Jurkat, Clone E6-1 (cell line): ENCODE data around the gene TIAM2. TPM values are rescaled to one million over a fixed set of nuclear protein-coding genes. Genes with fewer than 3 reads are reported as not detected.
"Not testable (repeated sequence)": the region's sequence is repeated elsewhere in the genome, so short reads cannot be mapped to it uniquely, and the experiment has no call there.

Experiments used
- DNase-seq: peaks from one replicate; pipeline ENCODE4 v3.0.0-alpha.2; 2011; ENCODE audit warnings: low read depth, low spot score
- H3K4me3 ChIP-seq: 2 replicates; pipeline ENCODE4 v1.5.1; 2011; ENCODE audit warnings: mild to moderate bottlenecking, low read length, control low read depth, moderate library complexity
- polyA plus RNA-seq: library from polyadenylated mRNA; unstranded; fragments of >200 nt; gene quantifications from one replicate; pipeline ENCODE4 v1.2.1, GENCODE V29; 2012; ENCODE audit warnings: missing spikeins; ENCODE audit not compliant: insufficient read length, insufficient read depth

Gene TIAM2
- polyA plus RNA-seq = 3.7 TPM

DNA sequence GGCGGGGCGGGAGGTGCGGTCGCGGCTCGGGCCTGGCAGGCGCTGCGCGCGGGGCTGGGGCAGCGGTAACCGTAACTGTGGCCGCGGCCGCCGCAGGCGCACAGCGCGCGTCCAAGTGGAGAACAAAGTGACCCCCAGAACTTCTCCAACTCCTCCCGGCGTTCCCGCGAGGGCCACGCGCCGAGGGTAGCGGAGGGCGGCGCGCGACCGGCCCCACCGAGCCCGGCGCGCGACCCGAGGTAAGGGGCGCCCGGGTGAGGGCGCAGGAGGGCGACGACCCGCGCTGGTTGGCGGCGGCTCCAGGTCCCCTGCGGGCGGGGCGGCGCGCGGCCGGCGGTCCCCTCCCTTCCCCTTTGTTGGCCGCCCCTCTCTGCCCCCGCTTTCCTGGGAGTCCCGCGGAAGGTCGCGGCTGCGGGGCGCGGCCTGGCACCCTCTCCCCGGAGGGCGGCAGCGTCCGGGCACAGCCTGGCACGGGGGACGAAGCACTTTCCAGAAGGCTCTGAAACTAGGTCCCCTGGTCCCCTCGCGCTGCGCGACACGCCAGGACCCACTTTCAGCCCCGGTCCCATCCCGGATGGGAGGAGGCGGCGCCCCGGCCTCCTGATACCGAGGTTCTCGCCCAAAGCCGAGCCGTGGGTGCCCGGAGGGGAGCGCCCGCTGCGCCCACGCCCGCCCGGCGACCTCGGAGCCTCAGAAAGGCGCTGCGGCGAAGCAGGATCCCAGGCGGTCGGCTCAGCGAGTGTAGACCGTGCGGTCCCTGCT lies at the start of gene TIAM2:
Gene TIAM2 (plus strand): TSS at position 62 of the 762 bp plus-strand sequence. CDS start 133,909 bp downstream, outside the sequence.
- H3K4me3 ChIP-seq = no peak within 1 kb of the TSS
- no peak for DNase-seq

DNA sequence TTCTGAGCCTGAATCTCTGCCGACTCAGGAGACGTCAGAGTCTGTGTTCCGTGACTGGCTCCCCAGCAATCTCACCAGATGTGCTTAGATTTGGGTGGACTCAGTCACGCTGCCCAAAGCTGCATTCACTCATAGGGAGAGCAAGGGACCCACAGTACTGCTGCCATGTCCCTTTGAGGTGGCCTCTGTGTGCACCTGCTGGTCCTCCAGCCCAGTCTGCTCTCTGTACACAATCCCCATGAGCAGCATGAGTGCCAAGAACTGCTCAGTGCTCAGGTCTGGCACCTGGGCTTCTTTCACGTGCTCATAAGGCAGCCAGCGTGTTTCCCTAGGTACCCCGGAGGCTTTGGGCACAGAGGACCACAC lies 44.2 kb upstream of the TIAM2 start:
- DNase-seq = peak; percentile 10
- H3K4me3 ChIP-seq = no peak overlapping the region

DNA sequence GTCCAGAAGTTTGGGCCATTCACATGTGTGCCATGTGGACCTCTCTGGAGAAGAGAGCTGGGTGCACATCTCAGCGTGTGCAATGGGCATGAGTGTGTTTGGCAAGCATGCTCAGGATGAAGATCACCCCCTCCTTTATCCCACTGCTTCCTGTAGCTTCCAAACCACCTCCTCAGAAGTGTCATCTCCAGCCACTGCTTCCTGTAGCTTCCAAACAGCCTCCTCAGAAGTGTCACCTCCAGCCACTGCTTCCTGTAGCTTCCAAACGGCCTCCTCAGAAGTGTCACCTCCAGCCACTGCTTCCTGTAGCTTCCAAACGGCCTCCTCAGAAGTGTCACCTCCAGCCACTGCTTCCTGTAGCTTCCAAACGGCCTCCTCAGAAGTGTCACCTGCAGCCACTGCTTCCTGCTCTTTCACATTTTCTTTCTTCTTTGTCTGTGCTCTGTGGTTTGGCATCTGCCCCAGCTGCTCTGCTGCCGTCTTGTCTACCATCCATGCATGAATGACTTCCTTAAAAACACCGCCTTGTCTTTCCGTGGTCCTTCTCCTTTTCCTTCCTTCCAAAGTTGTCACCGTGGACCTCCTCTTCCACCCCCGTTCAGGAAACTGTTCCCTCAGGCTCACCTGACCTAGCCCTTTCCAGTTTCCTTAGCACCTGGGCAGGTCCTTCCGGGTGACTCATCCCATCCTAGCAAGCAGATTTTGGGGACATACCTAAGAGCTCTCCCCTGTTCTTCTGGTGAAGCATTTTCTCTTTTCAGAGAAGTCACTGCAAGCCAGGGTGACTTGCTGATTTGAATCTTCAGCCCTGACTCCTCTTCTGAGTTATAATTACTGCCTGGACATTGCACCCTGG lies 43.5 kb upstream of the TIAM2 start:
- peak; percentile 92 for DNase-seq
- no peak overlapping the region for H3K4me3 ChIP-seq

DNA sequence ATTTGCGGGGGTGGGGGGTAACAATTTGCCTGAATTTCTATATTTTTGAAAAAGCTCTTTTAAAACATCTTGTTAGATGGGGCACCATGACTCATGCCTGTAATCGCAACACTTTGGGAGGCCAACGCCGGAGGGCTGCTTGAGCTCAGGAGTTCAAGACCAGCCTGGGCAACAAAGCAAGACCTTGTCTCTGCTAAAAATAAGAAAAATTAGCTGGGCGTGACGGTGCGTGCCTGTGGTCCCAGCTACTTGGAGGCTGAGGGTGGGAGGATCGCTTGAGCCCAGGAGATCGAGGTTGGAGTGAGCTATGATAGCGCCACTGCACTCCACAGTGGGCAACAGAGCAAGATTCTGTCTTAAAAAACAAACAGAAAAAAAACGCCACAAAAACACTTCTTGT lies 41.5 kb upstream of the TIAM2 start:
- DNase-seq = no peak
- no peak overlapping the region for H3K4me3 ChIP-seq

DNA sequence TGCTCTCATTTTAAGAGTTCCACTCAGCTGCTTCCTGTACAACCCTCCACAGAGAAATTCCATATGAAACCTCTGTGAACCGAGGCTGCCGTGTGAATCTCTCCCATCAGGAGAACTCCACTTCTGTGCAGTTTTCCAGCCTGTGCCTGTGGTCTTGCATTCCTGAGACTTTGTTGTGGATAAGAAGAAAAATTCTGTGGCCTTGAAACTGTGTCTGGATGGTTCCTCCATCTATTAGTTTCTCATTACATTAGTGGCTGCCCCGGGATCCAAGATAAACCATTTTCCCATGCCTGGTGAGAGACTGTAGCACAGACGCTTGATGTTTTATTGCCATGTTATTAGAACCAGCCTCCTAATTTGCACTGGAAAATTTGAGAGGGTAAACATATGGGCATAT lies 40.8 kb upstream of the TIAM2 start:
- no peak for DNase-seq

DNA sequence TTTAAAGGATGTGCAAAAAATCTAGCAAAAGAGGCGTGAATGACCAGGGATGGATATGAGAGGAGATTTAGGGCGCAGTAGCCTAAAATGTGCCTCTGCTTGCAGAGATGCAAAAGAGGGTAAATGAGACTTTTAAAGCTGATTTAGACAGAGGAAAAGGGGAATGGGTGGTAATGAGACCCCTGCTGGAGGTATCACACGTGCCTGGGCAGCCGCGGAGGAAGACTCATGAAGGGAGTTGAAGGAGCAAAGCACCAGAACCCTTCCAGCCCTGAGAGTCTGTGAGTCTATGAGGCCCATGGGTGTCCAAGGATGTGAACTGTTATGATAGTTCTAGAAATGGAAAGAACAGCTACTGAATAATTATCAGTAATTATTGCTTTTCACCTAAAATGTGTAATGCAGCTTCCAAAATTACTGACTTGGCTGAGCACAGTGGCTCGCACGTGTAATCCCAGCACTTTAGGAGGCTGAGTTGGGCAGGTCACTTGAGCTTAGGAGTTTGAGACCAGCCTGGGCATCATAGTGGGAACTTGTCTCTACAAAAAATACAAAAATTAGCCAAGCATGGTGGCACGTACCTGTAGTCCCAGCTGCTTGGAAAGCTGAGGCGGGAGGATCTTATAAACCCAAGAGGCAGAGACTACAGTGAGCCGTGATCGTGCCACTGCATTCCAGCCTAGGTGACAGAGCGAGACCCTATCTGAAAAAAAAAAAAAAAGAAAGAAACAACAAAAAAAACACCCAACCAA lies 38.2 kb upstream of the TIAM2 start:
- DNase-seq = no peak

More for the DNA sequence above, 40.8 kb upstream of the TIAM2 start:
- no peak overlapping the region for H3K4me3 ChIP-seq

DNA sequence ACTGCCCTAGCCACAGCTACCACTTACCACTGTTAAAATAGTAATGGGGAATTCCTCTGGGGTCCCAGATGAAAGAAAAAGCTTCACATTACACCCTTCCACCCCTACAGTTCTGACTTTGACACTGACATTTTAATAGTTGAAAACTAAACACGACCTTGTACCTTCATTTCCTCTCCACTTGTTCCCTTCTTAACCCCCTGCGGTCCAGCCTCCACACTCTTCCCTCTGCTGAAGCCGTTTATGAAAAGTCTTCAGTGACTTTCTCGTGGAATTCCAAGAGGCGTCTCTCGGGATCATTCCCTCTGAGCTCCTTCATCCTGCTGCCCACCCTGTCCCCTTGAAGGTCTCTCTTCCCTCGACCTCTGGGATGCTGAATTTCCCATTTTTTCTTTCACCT lies 36.6 kb upstream of the TIAM2 start:
- no peak for DNase-seq
- no peak overlapping the region for H3K4me3 ChIP-seq

More for the DNA sequence above, 38.2 kb upstream of the TIAM2 start:
- H3K4me3 ChIP-seq = no peak overlapping the region

DNA sequence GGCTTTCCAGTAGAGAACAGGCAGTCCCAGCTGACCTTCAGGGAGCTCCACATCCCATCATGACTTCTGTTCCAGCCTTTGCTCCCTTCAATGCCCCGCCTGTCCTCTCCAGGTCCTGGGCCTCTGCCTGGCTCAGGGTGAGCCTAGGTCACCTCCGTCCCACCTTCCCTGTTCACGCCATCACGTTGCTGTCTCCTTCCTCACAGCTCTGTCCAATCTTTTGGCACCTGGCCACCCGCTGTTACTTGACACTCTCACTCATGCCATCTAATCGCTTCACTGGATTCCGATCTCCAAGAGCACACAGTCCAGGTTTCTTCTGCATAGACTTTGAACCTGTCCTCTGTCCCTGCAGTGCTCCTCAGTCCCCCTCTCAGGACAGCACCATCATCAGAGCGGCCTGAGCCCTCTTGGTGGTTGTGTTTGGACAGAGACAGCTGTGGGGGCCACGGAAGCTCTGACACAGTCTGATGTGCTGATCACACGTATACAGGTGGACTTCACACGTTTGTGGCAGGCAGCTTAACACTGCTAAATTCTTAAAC lies 34.7 kb upstream of the TIAM2 start:
- H3K4me3 ChIP-seq = no peak overlapping the region
- DNase-seq = no peak

DNA sequence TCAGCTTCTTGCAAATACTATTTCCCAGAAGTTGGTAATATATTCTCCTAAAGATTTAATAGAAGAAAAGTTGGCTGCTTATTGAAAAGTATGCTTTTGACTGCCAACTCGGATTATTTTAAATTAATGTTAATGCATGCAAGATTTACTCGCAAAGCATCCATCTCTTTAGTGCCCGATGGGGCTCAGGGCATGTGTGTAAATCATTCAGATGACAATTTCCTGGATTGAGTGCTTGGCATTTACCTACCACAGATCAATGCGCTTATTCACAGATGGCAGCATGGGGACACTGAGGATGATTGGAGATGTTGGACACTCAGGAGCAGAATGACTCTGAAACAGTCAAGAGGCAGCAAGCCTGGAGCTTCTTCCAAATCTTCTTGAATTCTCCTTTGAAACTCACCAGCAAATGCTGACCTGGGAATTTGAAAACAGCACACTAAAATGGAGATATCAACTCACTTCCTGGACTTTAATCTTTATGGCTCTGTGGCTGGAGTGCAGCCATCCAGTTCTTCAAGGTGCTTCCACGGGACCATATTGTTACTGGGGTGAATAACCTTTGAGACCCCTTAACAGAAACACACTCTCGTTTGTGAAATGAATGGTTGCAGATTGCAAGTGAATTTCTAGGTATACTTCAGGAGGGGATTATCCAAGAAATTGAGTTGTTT lies 34.1 kb upstream of the TIAM2 start:
- no peak for DNase-seq
- no peak overlapping the region for H3K4me3 ChIP-seq

DNA sequence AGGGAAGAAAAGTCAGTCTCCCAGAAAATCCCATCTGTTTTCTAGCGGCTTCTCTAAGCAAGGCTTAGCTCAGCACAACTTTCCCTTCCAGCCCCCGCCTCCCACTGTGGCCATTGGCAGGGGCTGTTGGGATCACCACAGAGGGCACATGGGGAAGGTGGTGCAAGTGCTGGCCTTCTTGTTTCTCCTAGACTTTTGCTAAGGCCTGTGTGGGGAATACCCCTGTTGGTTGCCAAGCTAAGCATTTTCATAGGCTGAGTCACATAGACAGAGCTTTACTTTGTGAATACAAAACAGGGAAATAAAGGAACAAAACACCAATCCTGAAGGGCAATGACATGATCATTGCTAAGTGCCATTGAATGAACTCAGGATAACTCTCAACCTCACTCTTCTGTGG lies 32.4 kb upstream of the TIAM2 start:
- DNase-seq = no peak
- no peak overlapping the region for H3K4me3 ChIP-seq

DNA sequence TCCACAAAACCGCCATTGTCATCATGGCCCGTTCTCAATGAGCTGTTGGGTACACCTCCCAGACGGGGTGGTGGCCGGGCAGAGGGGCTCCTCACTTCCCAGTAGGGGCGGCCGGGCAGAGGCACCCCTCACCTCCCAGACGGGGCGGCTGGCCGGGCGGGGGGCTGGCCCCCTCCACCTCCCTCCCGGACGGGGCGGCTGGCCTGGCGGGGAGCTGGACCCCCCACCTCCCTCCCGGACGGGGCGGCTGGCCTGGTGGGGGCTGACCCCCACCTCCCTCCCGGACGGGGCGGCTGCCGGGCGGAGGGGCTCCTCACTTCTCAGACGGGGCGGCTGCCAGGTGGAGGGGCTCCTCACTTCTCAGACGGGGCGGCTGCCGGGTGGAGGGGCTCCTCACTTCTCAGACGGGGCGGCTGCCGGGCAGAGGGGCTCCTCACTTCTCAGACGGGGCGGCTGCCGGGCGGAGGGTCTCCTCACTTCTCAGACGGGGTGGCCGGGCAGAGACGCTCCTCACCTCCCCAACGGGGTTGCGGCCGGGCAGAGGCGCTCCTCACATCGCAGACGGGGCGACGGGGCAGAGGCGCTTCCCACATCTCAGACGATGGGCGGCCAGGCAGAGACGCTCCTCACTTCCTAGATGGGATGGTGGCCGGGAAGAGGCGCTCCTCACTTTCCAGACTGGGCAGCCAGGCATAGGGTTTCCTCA lies 28.9 kb upstream of the TIAM2 start:
- H3K4me3 ChIP-seq, DNase-seq: not testable (repeated sequence)

DNA sequence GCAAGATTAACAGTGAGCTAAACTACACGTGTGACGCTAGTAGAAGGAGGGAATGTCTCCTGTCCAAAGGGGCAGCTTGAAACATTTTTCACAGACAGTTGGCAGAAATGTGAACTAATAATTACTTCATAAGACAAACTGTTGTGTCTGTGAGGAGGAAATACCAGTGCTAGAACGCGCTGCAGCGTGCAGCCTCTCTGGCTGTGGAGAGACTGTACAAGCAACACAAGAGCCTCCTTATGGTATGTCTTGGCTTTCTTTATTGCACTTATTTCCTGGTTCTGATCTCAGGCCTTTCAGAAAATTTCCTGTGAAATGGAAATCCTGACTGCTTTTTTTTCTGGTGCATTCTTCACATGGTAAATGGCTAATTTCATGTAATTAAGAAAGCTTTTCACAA lies 25.3 kb upstream of the TIAM2 start:
- no peak overlapping the region for H3K4me3 ChIP-seq
- DNase-seq = no peak

DNA sequence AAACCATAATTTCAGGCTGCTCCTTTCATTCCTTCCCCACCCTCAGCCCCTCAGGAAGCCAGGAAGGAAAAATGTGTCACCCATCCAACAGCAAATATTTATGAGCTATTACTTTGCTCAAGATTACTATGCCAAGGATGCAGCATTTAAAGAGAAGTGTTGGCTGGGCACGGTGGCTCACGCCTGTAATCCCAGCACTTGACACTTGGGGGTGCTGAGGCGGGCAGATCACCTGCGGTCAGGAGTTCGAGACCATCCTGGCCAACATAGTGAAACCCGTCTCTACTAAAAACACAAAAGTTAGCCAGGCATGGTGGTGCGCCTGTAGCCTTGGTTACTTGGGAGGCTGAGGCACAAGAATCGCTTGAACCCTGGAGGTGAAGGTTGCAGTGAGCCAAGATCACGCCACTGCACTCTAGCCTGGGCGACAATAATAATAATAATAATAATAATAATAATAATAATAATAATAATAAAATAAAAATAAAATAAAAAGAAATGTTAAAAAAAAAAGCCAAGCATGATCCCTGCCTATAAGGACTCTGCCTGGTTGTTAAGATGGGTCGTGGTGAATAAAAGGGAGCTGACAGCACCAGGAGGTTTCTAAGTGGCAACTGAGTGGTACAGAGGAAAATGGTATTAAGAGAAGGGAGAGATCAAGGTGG lies 20.5 kb upstream of the TIAM2 start:
- no peak for DNase-seq
- H3K4me3 ChIP-seq = no peak overlapping the region

DNA sequence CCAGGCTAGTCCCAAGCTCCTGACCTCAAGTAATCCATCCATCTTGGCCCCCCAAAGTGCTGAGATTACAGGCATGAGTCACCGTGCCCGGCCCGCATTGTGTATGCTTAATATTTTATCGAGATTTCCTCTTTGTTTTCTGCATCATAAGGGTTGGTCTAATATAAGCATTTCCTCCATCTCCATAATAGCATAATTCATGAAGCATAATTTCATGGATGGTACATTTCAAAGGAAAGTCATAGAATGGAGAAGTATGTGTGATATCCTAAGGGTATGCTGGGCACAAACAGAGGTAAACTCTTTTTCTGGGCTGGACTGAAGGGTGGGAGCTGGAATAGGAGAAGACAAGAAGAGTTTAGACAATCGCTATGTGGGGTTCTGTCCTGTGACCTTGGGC lies 17.5 kb upstream of the TIAM2 start:
- DNase-seq = no peak
- no peak overlapping the region for H3K4me3 ChIP-seq

DNA sequence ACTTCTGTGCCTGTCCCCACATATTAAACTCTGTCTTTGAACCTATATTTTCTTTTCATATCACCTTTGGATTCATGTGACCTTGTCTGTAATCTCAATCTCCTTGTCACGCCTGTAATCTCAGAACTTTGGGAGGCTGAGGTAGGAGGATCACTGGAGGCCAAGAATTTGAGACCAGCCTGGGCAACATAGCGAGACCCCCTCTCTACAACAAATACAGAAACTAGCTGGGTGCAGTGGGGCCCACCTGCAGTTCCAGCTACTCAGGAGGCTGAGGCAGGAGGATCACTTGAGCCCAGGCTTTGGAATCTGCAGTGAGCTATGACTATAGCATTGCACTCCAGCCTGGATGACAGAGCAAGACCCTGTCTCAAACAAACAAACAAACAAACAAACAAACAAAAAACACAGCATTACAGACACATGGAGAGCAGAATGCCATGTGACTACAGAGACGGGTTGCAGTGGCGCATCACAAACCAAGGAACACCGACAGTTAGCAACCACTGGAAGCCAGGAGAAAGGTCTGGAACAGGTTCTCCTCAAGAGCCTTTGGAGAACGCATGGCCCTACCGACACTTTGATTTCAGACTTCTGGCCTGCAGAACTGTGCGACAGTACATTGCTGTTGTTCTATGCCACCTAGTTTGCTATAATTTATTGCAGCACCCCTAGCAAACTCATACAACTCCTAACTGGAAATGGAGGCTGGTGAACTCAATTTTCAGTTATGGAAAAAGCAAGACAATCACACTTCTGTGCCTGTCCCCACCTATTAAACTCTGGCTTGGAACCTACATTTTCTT lies 14.6 kb upstream of the TIAM2 start:
- no peak for DNase-seq
- no peak overlapping the region for H3K4me3 ChIP-seq

DNA sequence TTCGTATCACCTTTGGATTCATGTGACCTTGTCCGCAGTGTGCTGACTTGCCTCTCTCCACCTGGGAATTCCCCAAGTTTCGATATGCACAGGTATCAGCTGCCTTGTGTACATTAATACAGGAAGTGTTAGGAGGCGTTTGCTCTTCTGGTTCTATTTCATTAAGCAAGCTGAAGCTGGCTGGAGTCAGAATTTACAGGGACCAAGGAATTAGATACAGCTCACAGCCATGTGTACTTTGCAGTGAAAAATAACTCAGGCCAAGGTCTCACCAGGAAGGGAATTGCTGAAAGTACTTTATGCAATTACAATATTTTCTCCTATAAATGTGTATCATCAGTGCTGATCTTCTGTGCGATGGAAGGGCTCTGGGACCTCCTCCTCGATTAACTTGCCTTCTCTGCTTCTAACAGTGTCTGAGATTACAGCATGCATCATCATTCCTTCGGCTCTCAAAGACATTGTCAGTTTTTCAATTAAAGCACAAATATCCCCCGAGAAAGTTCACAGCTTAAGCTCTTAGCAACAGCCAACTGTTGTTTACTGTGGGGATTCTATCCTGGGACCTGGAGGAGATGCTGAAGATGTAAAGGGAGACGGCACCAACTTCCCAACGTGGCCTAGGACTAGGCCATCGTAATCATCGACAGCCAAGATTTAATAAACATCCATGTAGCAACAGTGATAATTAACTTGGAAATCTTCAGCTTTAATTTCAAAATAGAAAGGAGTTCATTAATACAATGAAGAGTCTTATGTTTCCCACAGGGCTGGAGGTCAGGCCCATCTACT lies 13.8 kb upstream of the TIAM2 start:
- no peak for DNase-seq

More for the DNA sequence above, 13.8 kb upstream of the TIAM2 start:
- H3K4me3 ChIP-seq = no peak overlapping the region
